ENCODE measurements around the gene RNF113B.

Gene RNF113B

DNA sequence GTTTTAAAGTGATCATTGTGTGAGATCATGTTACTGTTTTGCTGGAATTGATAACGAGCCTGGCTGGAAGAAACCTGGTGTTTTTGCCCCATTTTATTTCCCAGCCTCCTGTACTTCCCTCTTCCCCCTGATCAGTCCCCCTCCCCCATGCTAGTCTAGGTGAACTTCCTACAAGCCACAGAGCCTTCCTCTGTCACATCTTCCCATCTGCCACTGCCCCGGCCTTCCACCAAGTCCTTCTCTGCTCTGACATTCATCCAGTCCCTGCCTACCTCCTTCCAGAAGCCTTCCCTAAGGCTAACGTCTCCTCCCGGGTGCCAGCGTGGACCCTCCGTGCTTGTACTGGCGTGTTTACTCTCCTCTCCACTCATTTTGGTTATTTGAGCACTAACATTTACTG lies 19.9 kb downstream of the RNF113B start:
- H3K4me3 ChIP-seq (ENCODE audit: low read length): no peak overlapping the region
- TF ChIP-seq CTCF (conservative IDR thresholded peaks at IDR 0.05; ENCODE audit: low read length): no peak
- no peak for DNase-seq (ENCODE audit: low read depth)

DNA sequence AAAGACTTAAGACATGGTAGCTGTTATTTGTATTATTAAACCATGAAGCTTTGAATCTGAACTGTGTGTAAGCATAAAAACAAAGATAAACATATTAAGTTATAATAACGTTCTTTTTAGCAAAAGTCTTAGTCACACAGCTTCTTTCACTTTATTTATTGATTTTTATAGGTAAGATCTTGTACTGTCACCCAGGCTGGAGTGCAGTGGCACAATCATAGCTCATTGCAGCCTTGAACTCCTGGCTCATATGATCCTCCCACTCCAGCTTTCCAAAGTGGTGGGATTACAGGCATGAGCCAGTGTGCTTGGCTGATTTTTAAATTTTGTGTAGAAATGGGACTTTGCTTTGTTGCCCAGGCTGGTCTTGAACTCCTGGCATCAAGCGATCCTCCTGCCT lies 20.8 kb downstream of the RNF113B start:
- no peak for DNase-seq (ENCODE audit: low read depth)
- H3K4me3 ChIP-seq (ENCODE audit: low read length): no peak overlapping the region
- no peak for TF ChIP-seq CTCF (conservative IDR thresholded peaks at IDR 0.05; ENCODE audit: low read length)

DNA sequence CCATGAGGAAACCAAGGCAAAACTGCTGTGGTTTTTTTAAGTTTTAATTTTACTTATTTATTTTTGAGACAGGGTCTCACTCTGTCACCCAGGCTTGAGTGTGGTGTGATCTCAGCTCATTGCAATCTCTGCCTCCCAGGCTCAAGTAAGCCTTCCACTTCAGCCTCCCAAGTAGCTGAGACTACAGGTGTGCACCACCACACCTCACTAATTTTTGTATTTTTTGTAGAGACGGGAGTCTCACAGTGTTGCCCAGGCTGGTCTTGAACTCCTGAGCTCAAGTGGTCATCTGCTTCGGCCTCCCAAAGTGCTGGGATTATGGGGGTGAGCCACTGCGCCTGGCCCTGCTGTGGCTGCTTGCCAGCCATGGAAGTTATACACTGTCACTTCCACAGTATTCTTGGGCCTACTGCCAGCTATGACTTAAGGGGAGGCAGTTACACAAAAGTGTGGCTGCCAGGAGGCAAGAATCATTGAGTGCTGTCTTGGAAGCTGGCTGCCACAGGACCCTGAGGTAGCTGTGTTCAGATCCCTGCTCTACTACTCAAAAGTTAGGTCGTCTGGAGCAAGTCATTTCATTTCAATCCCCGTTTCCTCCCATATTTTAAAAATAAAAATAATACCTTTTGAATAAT lies 21.5 kb downstream of the RNF113B start:
- DNase-seq (ENCODE audit: low read depth): peak; percentile 61
- no peak for TF ChIP-seq CTCF (conservative IDR thresholded peaks at IDR 0.05; ENCODE audit: low read length)
- H3K4me3 ChIP-seq (ENCODE audit: low read length): no peak overlapping the region

GRCh38 chr13:98150832-98151479 lies 26.1 kb downstream of the RNF113B start:
- TF ChIP-seq CTCF (conservative IDR thresholded peaks at IDR 0.05; ENCODE audit: low read length): no peak
- H3K4me3 ChIP-seq (ENCODE audit: low read length): no peak overlapping the region
- DNase-seq (ENCODE audit: low read depth): no peak

- no peak overlapping the region for H3K4me3 ChIP-seq (ENCODE audit: low read length)
- DNase-seq (ENCODE audit: low read depth): peak; percentile 12
Measured at GRCh38 chr13:98147521-98147920, 29.5 kb downstream of the RNF113B start.

DNA sequence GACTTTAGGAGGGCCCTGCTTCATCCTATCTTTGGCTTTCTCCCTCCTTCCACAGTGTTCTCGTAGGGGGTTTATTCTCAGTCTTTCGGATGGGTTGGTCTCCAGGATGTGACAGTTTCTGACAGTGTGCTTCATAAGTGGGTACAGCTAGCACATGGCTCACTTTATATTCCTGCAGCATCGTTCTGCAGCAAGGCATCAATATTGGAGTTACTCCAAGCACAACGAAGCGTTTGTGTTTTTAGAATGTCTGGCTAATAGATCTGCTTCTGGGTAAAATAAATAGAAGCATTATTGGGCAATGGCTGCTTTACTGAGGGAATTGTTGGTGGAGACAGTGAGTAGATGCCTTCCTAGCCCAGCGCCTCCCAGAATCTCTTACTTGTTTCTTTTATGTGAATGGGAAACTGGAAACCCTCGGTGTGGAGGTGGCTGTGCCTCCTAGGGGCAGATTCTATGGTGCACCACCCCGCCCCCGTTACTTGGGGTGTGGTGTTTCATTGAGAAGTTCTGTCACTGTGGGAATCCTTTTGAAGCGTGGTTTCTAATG lies 32.2 kb downstream of the RNF113B start:
- peak; percentile 53 for TF ChIP-seq CTCF (conservative IDR thresholded peaks at IDR 0.05; ENCODE audit: low read length)

More at GRCh38 chr13:98147521-98147920, 29.5 kb downstream of the RNF113B start:
- TF ChIP-seq CTCF (conservative IDR thresholded peaks at IDR 0.05; ENCODE audit: low read length): no peak; the same call in 1 of the 2 replicates

More for the DNA sequence above, 32.2 kb downstream of the RNF113B start:
- DNase-seq (ENCODE audit: low read depth): peak; percentile 69
- peak overlapping the region; percentile 83 for H3K4me3 ChIP-seq (ENCODE audit: low read length)

All from AG10803 (cell line).